Measurements from ENCODE around the gene TCF4.

TCF4 gene

DNA sequence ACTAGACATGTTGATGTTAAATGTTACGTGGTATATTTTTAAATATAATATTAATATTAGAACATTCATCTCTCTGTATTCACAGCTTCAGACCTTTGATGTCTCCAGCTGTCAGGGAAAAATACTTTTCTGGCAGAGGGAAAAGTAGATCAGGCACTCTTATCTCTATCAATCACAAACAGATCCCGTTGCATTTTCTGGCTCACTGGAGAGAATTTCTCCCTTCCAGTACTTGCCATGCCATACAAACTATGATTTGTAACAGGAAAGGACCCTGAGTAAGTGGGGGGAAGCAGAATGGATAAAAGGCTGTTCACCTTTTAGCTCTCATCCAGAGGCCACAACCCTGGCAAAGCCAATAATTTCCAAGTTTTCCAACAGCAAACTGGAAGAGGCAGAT, 158.0 kb downstream of the TCF4 start:
- Histone ChIP-seq H3K4me3 (ENCODE audit: severe bottlenecking) (no peak overlapping the region), H3K9me3 (ENCODE audit: severe bottlenecking) (no peaks in the 10 kb centered on the region), H3K27ac (ENCODE audit: poor library complexity, severe bottlenecking) (no peak overlapping the region), H3K36me3 (ENCODE audit: low read depth) (no peaks in the 10 kb centered on the region), H3K4me1 (ENCODE audit: insufficient read depth, poor library complexity, severe bottlenecking) (no peaks in the 10 kb centered on the region), H3K27me3 (ENCODE audit: insufficient read depth, poor library complexity, severe bottlenecking) (no peaks in the 10 kb centered on the region)
- ATAC-seq (ENCODE audit: low read depth) (no peak), DNase-seq (ENCODE audit: low spot score) (no peak)
- TF ChIP-seq, protein P1, sequence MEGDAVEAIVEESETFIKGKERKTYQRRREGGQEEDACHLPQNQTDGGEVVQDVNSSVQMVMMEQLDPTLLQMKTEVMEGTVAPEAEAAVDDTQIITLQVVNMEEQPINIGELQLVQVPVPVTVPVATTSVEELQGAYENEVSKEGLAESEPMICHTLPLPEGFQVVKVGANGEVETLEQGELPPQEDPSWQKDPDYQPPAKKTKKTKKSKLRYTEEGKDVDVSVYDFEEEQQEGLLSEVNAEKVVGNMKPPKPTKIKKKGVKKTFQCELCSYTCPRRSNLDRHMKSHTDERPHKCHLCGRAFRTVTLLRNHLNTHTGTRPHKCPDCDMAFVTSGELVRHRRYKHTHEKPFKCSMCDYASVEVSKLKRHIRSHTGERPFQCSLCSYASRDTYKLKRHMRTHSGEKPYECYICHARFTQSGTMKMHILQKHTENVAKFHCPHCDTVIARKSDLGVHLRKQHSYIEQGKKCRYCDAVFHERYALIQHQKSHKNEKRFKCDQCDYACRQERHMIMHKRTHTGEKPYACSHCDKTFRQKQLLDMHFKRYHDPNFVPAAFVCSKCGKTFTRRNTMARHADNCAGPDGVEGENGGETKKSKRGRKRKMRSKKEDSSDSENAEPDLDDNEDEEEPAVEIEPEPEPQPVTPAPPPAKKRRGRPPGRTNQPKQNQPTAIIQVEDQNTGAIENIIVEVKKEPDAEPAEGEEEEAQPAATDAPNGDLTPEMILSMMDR (IDR thresholded peaks at IDR 0.05; ENCODE audit: poor library complexity, severe bottlenecking), result no peak

DNA sequence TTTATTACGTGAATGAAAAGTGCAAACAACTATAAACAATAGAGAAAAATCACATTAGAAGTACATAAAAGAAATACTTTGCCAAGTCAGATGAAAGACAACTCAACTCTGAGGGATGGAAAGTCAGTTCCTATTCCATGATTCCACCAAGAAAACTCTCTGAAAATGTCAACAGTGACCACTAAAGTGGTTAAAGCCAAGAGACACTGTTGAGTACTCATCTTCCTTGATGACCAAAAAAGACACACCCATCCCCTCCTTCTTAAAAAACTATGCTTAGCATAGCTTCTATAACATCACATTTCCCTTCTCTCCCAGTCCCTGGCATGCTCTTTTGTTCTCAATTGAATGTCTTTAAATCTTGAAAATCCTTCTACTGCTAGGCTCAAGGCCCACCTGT, 160.0 kb downstream of the TCF4 start:
- H3K4me3 ChIP-seq (ENCODE audit: severe bottlenecking), result no peak overlapping the region
- no peaks in the 10 kb centered on the region for H3K27me3 ChIP-seq (ENCODE audit: insufficient read depth, poor library complexity, severe bottlenecking)
- H3K4me1 ChIP-seq (ENCODE audit: insufficient read depth, poor library complexity, severe bottlenecking), result no peaks in the 10 kb centered on the region
- ATAC-seq (ENCODE audit: low read depth) (no peak), DNase-seq (ENCODE audit: low spot score) (no peak)
- no peaks in the 10 kb centered on the region for H3K9me3 ChIP-seq (ENCODE audit: severe bottlenecking)
- H3K36me3 ChIP-seq (ENCODE audit: low read depth), result no peaks in the 10 kb centered on the region
- no peak overlapping the region for H3K27ac ChIP-seq (ENCODE audit: poor library complexity, severe bottlenecking)
- TF ChIP-seq, protein P1 (IDR thresholded peaks at IDR 0.05; ENCODE audit: poor library complexity, severe bottlenecking), result no peak

DNA sequence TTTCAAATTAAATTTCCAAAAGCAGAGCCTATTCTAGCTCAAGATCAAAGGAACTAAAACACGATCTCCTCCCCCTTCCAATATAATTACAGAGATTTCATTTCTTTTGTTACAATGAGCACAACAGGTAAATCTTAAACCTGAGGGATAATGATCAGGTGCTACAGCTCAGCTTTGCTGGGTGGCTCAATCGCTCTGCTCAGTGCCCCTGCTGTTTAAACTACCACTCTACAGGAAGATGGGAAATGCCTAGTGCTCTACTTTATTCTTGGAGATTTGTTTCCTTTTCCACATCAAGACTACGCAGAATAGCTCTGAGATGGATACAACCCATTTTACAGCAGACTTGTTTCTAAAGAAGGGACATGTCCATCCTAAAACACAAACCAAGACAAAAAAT, 162.3 kb downstream of the TCF4 start:
- no peaks in the 10 kb centered on the region for H3K9me3 ChIP-seq (ENCODE audit: severe bottlenecking)
- H3K36me3 ChIP-seq (ENCODE audit: low read depth), result no peaks in the 10 kb centered on the region
- TF ChIP-seq, protein P1 (IDR thresholded peaks at IDR 0.05; ENCODE audit: poor library complexity, severe bottlenecking), result no peak
- H3K4me1 ChIP-seq (ENCODE audit: insufficient read depth, poor library complexity, severe bottlenecking), result peaks cover 8% of the 10 kb centered on the region
- DNase-seq (ENCODE audit: low spot score) (no peak), ATAC-seq (ENCODE audit: low read depth) (no peak)
- H3K27ac ChIP-seq (ENCODE audit: poor library complexity, severe bottlenecking), result no peak overlapping the region
- no peak overlapping the region for H3K4me3 ChIP-seq (ENCODE audit: severe bottlenecking)
- no peaks in the 10 kb centered on the region for H3K27me3 ChIP-seq (ENCODE audit: insufficient read depth, poor library complexity, severe bottlenecking)

DNA sequence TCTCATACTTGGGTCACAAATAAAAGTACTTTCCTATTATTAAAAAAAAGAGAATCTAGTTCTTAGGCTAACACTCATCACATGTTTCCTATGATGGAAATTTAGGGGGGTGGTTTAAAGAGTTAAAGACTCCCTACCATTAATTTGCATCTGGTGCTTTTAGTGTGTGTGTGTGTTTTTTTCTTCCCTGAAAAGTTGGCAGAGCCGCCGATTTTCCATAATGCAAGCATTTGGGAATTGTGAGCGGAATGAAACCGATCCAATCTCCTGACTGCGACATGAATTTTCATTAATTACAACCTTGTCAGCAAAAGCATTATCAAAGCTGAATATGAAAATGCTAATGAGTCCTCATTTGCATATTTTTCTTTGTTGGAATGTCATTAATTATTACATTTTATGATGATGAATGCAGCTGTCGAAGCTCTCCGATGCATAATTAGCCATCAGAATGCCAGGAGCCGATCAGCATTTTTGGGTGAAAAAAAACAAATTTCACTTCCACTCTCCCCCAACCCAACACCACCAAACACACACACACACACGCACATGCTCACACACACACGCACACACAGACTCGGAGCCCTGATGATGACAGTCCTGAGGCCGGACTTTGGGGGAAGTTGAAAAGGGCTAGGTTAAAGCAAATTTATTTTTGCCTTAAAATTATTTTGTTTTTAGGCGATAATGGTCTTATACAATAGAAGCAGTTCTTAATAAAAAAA, 165.4 kb downstream of the TCF4 start:
- Histone ChIP-seq H3K36me3 (ENCODE audit: low read depth) (no peaks in the 10 kb centered on the region), H3K27me3 (ENCODE audit: insufficient read depth, poor library complexity, severe bottlenecking) (no peaks in the 10 kb centered on the region), H3K27ac (ENCODE audit: poor library complexity, severe bottlenecking) (no peak overlapping the region), H3K9me3 (ENCODE audit: severe bottlenecking) (no peaks in the 10 kb centered on the region), H3K4me1 (ENCODE audit: insufficient read depth, poor library complexity, severe bottlenecking) (peaks cover 8% of the 10 kb centered on the region), H3K4me3 (ENCODE audit: severe bottlenecking) (no peak overlapping the region)
- no peak for ATAC-seq (ENCODE audit: low read depth)
- TF ChIP-seq, protein P1 (IDR thresholded peaks at IDR 0.05; ENCODE audit: poor library complexity, severe bottlenecking), result no peak
- no peak for DNase-seq (ENCODE audit: low spot score)
